GM23338 (cell line): ENCODE results near the gene PAM. TPM values are rescaled to one million over a fixed set of nuclear protein-coding genes. Genes with fewer than 3 reads are reported as not detected.

Source experiments
- ATAC-seq: fragments of 200-7000 bp; cut with Tn5 transposase; 3 replicates; pipeline ENCODE4 v1.9.1; 2020
- DNase-seq: peaks from one replicate; pipeline ENCODE4 v3.0.0-alpha.2; 2015; ENCODE audit warnings: low spot score
- H2AFZ ChIP-seq: fragments of 200-600 bp; sonication (generic); 2 replicates; pipeline ENCODE4 v1.8.0; 2016; ENCODE audit warnings: antibody characterized with exemption, mild to moderate bottlenecking, moderate library complexity
- H3F3A ChIP-seq: fragments of 200-600 bp; sonication (generic); replicated peaks from 2 replicates; pipeline ENCODE4 v1.8.0; 2017; ENCODE audit warnings: antibody characterized with exemption, mixed run types, low read depth
- H3K27ac ChIP-seq: fragments of 200-600 bp; sonication (generic); 2 replicates; pipeline ENCODE4 v1.6.1; 2016; ENCODE audit warnings: low read depth
- H3K27me3 ChIP-seq: fragments of 200-600 bp; sonication (generic); 2 replicates; pipeline ENCODE4 v1.8.0; 2016; ENCODE audit warnings: mild to moderate bottlenecking, mixed run types, moderate library complexity; ENCODE audit not compliant: insufficient read depth
- H3K36me3 ChIP-seq: fragments of 200-600 bp; sonication (generic); 2 replicates; pipeline ENCODE4 v1.8.0; 2016; ENCODE audit warnings: mild to moderate bottlenecking; ENCODE audit not compliant: insufficient read depth
- H3K4me1 ChIP-seq: fragments of 200-600 bp; sonication (generic); 2 replicates; pipeline ENCODE4 v1.8.0; 2016; ENCODE audit warnings: mild to moderate bottlenecking, moderate library complexity; ENCODE audit not compliant: insufficient read depth
- H3K4me2 ChIP-seq: fragments of 200-600 bp; sonication (generic); 2 replicates; pipeline ENCODE4 v1.7.1; 2017; ENCODE audit warnings: mixed run types
- H3K4me3 ChIP-seq: fragments of 200-600 bp; sonication (generic); 2 replicates; pipeline ENCODE4 v1.6.1; 2016; ENCODE audit warnings: mixed run types
- H3K79me2 ChIP-seq: fragments of 200-600 bp; sonication (generic); replicated peaks from 2 replicates; pipeline ENCODE4 v1.8.0; 2017; ENCODE audit warnings: mild to moderate bottlenecking; ENCODE audit not compliant: insufficient read depth
- H3K9me2 ChIP-seq: fragments of 200-600 bp; sonication (generic); 2 replicates; pipeline ENCODE4 v1.8.0; 2017; ENCODE audit not compliant: insufficient read depth
- H4K20me1 ChIP-seq: fragments of 200-600 bp; sonication (generic); replicated peaks from 2 replicates; pipeline ENCODE4 v1.8.0; 2017; ENCODE audit warnings: mild to moderate bottlenecking; ENCODE audit not compliant: insufficient read depth
- H3K27ac Mint-ChIP-seq: 2 replicates; pipeline ENCODE4 v1.8.0; 2020; ENCODE audit warnings: inconsistent platforms, mild to moderate bottlenecking, moderate library complexity, mixed read lengths
- H3K27me3 Mint-ChIP-seq: 3 replicates; pipeline ENCODE4 v1.8.0; 2022; ENCODE audit warnings: low read depth, mild to moderate bottlenecking, moderate library complexity, mixed read lengths, inconsistent platforms; ENCODE audit not compliant: insufficient read depth, poor library complexity
- H3K36me3 Mint-ChIP-seq: 3 replicates; pipeline ENCODE4 v1.8.0; 2021; ENCODE audit warnings: low read depth, mild to moderate bottlenecking, inconsistent platforms, moderate library complexity, mixed read lengths
- H3K4me1 Mint-ChIP-seq: 3 replicates; pipeline ENCODE4 v1.8.0; 2020; ENCODE audit warnings: mild to moderate bottlenecking, inconsistent platforms, mixed read lengths
- H3K4me3 Mint-ChIP-seq: 3 replicates; pipeline ENCODE4 v1.8.0; 2021; ENCODE audit warnings: moderate library complexity, mild to moderate bottlenecking, inconsistent platforms, mixed read lengths
- H3K9me3 Mint-ChIP-seq: 3 replicates; pipeline ENCODE4 v1.8.0; 2020; ENCODE audit warnings: moderate library complexity, mild to moderate bottlenecking, inconsistent platforms, mixed read lengths
- CREB1 ChIP-seq: fragments of 250-450 bp; sonication (Bioruptor Pico); IDR thresholded peaks from 2 replicates; pipeline ENCODE4 v1.5.0; 2020; ENCODE audit warnings: low read depth, mild to moderate bottlenecking, moderate library complexity
- EZH2 ChIP-seq: fragments of 200-600 bp; sonication (generic); IDR thresholded peaks from one replicate; pipeline ENCODE4 v1.8.0; 2017; ENCODE audit warnings: antibody characterized with exemption, mild to moderate bottlenecking, low read depth; ENCODE audit not compliant: unreplicated experiment
- JUNB ChIP-seq: IDR thresholded peaks from one replicate; pipeline ENCODE4 v1.6.1; 2016; ENCODE audit warnings: antibody characterized with exemption; ENCODE audit not compliant: unreplicated experiment
- NANOG ChIP-seq: IDR thresholded peaks from 2 replicates; pipeline ENCODE4 v1.6.1; 2016; ENCODE audit warnings: antibody characterized with exemption, borderline replicate concordance
- REST ChIP-seq: IDR thresholded peaks from one replicate; pipeline ENCODE4 v1.6.1; 2018; ENCODE audit warnings: antibody characterized with exemption; ENCODE audit not compliant: unreplicated experiment
- STAT1 ChIP-seq: IDR thresholded peaks from one replicate; pipeline ENCODE4 v1.6.1; 2016; ENCODE audit warnings: antibody characterized with exemption; ENCODE audit not compliant: unreplicated experiment
- ZNF114 ChIP-seq: fragments of 250-450 bp; sonication (Bioruptor Pico); IDR thresholded peaks from 2 replicates; pipeline ENCODE4 v1.5.0; 2020; ENCODE audit warnings: mild to moderate bottlenecking, moderate library complexity
- ZNF331 ChIP-seq: fragments of 250-450 bp; sonication (Bioruptor Pico); IDR thresholded peaks from 2 replicates; pipeline ENCODE4 v1.5.0; 2020; ENCODE audit warnings: low read depth, mild to moderate bottlenecking, moderate library complexity
- polyA plus RNA-seq: library from polyadenylated mRNA; unstranded; fragments of >200 nt; fragmentation: Nextera tagmentation; extraction: Ambion mirVana; gene quantifications from 2 replicates; pipeline ENCODE4 v1.2.1, GENCODE V29; 2016
- total RNA-seq: library from RNA; depleted of rRNA; stranded (reverse); fragments of >200 nt; shearing (Covaris generic); gene quantifications from 2 replicates; pipeline ENCODE4 v1.2.3, GENCODE V29; 2014
- TF ChIP-seq, protein P1 (sequence below): IDR thresholded peaks from 2 replicates; pipeline ENCODE4 v1.6.1; 2016; ENCODE audit warnings: antibody characterized with exemption
- TF ChIP-seq, protein P2 (sequence below), 2 experiments: fragments of 200-600 bp in 1 of 2; sonication (generic) in 1 of 2; conservative IDR thresholded peaks; 2 replicates each; pipeline versions ENCODE4 v1.5.1 to v1.6.1; 2016 to 2017; ENCODE audit warnings: antibody characterized with exemption in 2 of 2, low read depth in 2 of 2, mild to moderate bottlenecking in 2 of 2, moderate library complexity in 1 of 2

PAM gene
- total and polyA plus RNA-seq, 2 experiments from 2014 or later = 33.9 to 79.4 TPM

DNA sequence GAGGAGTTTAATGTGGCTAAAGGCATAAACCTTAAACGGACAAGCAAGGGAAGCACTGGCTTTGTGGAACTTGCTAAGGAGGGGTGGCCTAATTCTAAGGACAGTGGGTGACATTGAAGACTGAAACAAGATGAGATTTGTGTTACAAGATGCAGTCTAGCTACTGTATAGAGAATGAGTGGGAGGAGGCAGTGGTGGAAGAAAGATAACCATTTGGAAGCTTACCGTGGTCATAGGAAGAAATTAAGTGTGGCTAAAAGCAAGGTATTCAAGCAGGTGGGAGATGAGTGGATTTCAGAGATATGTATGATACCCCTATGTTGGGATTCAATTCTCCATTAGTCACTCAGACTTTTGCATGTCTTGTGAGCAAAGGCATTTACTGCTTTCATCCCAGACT, 4.6 kb downstream of the PAM start:
- TF ChIP-seq REST = no peak
- TF ChIP-seq JUNB = no peak
- no peak for TF ChIP-seq NANOG
- TF ChIP-seq EZH2 = no peak
- TF ChIP-seq, protein P1, sequence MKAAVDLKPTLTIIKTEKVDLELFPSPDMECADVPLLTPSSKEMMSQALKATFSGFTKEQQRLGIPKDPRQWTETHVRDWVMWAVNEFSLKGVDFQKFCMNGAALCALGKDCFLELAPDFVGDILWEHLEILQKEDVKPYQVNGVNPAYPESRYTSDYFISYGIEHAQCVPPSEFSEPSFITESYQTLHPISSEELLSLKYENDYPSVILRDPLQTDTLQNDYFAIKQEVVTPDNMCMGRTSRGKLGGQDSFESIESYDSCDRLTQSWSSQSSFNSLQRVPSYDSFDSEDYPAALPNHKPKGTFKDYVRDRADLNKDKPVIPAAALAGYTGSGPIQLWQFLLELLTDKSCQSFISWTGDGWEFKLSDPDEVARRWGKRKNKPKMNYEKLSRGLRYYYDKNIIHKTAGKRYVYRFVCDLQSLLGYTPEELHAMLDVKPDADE = no peak
- no peak for TF ChIP-seq ZNF114 (CRISPR knock-in tag)
- TF ChIP-seq CREB1 (CRISPR knock-in tag) = no peak
- Histone ChIP-seq H3K27ac (no peak overlapping the region), H3K4me2 (no peak overlapping the region), H3K27me3 (peaks cover 7% of the 10 kb centered on the region; the same call in 1 of the 2 replicates), H3K36me3 (no peaks in the 10 kb centered on the region), H4K20me1 (no peaks in the 10 kb centered on the region; the same call in 1 of the 2 replicates), H3F3A (no peaks in the 10 kb centered on the region; the same call in 1 of the 2 replicates), H3K9me2 (no peaks in the 10 kb centered on the region), H3K79me2 (peaks cover 71% of the 10 kb centered on the region), H3K4me1 (peaks cover 43% of the 10 kb centered on the region), H2AFZ (no peak overlapping the region), H3K4me3 (no peak overlapping the region)
- Mint-ChIP-seq H3K27ac (no peak overlapping the region), H3K27me3 (peaks cover 10% of the 10 kb centered on the region), H3K36me3 (no peaks in the 10 kb centered on the region; the same call in 2 of the 3 replicates), H3K4me1 (peaks cover 51% of the 10 kb centered on the region), H3K9me3 (no peaks in the 10 kb centered on the region), H3K4me3 (no peak overlapping the region)
- no peak for ATAC-seq
- DNase-seq = no peak

DNA sequence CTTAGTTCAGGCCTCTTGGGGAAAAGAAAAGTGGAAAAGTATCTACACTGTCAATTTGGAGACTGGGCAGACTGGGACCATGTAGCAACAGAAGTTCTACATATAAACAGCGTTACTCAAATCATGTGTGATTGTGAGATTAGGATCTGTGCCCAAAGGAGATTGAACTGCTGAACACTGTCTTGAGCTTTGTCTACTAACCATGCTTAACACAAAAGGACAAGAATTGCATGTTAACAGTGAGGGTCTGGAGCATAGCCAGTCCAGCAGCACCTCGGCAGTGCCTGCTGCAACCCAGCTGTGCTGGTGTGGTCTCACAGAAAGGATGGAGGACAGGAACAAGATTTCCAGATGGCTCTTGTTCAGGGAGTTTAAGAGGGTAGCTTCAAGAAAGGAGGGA, 5.7 kb downstream of the PAM start:
- no peak for DNase-seq
- peaks cover 54% of the 10 kb centered on the region for H3K4me1 Mint-ChIP-seq
- TF ChIP-seq, protein P1 = no peak
- TF ChIP-seq ZNF114 (CRISPR knock-in tag) (no peak), ZNF331 (CRISPR knock-in tag) (no peak), STAT1 (no peak), CREB1 (CRISPR knock-in tag) (no peak), NANOG (no peak), EZH2 (no peak)
- TF ChIP-seq, protein P2, sequence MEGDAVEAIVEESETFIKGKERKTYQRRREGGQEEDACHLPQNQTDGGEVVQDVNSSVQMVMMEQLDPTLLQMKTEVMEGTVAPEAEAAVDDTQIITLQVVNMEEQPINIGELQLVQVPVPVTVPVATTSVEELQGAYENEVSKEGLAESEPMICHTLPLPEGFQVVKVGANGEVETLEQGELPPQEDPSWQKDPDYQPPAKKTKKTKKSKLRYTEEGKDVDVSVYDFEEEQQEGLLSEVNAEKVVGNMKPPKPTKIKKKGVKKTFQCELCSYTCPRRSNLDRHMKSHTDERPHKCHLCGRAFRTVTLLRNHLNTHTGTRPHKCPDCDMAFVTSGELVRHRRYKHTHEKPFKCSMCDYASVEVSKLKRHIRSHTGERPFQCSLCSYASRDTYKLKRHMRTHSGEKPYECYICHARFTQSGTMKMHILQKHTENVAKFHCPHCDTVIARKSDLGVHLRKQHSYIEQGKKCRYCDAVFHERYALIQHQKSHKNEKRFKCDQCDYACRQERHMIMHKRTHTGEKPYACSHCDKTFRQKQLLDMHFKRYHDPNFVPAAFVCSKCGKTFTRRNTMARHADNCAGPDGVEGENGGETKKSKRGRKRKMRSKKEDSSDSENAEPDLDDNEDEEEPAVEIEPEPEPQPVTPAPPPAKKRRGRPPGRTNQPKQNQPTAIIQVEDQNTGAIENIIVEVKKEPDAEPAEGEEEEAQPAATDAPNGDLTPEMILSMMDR (conservative IDR thresholded peaks at IDR 0.05; ENCODE audit: low read depth in 2 of 2) = no peak

More for the DNA sequence above, 5.7 kb downstream of the PAM start:
- Histone ChIP-seq H3K27me3 (peaks cover 7% of the 10 kb centered on the region; the same call in 1 of the 2 replicates), H3K9me2 (no peaks in the 10 kb centered on the region), H2AFZ (no peak overlapping the region), H3K27ac (no peak overlapping the region), H3K4me1 (peaks cover 46% of the 10 kb centered on the region), H3K4me3 (no peak overlapping the region), H3F3A (no peaks in the 10 kb centered on the region), H3K4me2 (no peak overlapping the region), H3K79me2 (peaks cover 76% of the 10 kb centered on the region), H4K20me1 (no peaks in the 10 kb centered on the region; the same call in 1 of the 2 replicates), H3K36me3 (no peaks in the 10 kb centered on the region)
- Mint-ChIP-seq H3K9me3 (no peaks in the 10 kb centered on the region), H3K27ac (peak overlapping the region; percentile 42; the same call in 1 of the 2 replicates), H3K36me3 (no peaks in the 10 kb centered on the region; the same call in 2 of the 3 replicates), H3K27me3 (peaks cover 6% of the 10 kb centered on the region), H3K4me3 (no peak overlapping the region)
- peak; percentile 34 for ATAC-seq
